ENCODE results near the gene SREK1. TPM values are rescaled to one million over a fixed set of nuclear protein-coding genes. Genes with fewer than 3 reads are reported as not detected.

The SREK1 gene
- total and polyA plus RNA-seq, 9 of the 15 experiments (the other 6 are each of a cell fraction or from before 2014, with no cell fraction given) = 40.8 to 128 (median 81.9) TPM

DNA sequence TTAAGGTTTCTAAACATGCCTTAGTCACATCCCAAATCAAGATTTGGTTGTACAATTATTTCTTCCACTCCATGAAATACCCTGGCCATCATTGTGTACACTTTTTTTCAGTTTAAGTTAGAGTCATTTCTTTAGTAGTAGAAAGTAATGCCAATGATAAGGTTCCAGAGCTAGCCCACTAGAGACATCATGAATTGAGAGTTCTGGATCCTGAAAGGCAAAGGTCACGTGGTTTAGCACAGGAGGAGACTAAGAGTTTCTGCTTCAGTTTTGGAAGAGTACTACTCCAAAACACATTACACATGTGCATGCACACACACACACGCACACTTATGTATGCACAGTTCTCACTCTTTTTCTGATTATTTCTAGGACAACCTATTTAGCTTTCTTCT, 4.8 kb upstream of the SREK1 start (continued):
- TF ChIP-seq, protein P1, sequence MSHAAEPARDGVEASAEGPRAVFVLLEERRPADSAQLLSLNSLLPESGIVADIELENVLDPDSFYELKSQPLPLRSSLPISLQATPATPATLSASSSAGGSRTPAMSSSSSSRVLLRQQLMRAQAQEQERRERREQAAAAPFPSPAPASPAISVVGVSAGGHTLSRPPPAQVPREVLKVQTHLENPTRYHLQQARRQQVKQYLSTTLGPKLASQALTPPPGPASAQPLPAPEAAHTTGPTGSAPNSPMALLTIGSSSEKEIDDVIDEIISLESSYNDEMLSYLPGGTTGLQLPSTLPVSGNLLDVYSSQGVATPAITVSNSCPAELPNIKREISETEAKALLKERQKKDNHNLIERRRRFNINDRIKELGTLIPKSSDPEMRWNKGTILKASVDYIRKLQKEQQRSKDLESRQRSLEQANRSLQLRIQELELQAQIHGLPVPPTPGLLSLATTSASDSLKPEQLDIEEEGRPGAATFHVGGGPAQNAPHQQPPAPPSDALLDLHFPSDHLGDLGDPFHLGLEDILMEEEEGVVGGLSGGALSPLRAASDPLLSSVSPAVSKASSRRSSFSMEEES (CRISPR knock-in tag; IDR thresholded peaks at IDR 0.05) = peak; percentile 38
- TF ChIP-seq PML (IDR thresholded peaks at IDR 0.05; ENCODE audit: low read length) (no peak), RBM39 (optimal IDR thresholded peaks at IDR 0.05; ENCODE audit: low read depth, low read length) (no peak), PHB2 (IDR thresholded peaks at IDR 0.05; ENCODE audit: low read depth) (no peak), RAD51 (IDR thresholded peaks at IDR 0.05; ENCODE audit: borderline replicate concordance, low read depth) (peak; percentile 79)

DNA sequence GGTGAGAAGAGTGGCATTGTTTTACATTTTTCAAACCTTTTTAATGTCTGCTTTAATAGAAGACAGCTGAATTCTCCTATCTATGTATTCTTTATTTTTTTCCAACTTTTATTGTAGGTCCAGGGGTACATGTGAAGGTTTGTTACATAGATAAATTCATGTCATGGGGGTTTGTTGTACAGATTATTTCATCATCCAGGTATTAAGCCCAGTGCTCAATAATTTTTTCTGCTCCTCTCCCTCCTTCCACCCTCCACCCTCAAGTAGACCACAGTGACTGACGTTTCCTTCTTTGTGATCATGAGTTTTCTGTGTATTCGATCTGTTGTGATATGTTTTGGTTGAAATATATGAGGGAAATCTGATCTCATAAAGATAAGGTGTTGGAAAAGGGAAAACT, 1.7 kb upstream of the SREK1 start:
- in situ Hi-C loops (cut with MboI) (no loop called here), intact Hi-C loops (cut with micrococcal nuclease) (loop anchor here (10.0 kb wide), 1 partner anchor 178 kb away; no protein-coding TSS in a partner anchor)
- 19% methylated on average over 2 of the region's 2 CpGs for WGBS (ENCODE audit: insufficient coverage, low coverage, missing lambda C conversion rate)
- ATAC-seq (no peak), FAIRE-seq (no peak), DNase-seq (ENCODE audit: extremely low read depth in 1 of 4, low spot score in 3 of 4) (peak in 1 of 4 experiments; percentile 14)
- peak overlapping the region; percentile 97 for H2AFZ ChIP-seq (ENCODE audit: low read depth, low read length)
- H3K4me1 ChIP-seq (replicated peaks in 1 of 2; ENCODE audit: control insufficient read depth in 2 of 2, insufficient read depth in 2 of 2, low read length in 2 of 2) = peaks cover 0 to 24% of the 10 kb centered on the region in 2 experiments; a peak in 4 of 5 replicates
- H3K4me2 ChIP-seq (ENCODE audit: insufficient read depth, low read length) = peak overlapping the region; percentile 82
- H3K27ac ChIP-seq (ENCODE audit: extremely low read depth, low read depth, low read length) = peak overlapping the region; percentile 96
- CTCF ChIA-PET (ENCODE audit: low intra/inter-chr PET ratio) = no interaction called here
- BruUV-seq (replicated peaks) = no TSS peak
- H3K27me3 ChIP-seq (ENCODE audit: control insufficient read depth in 2 of 2, insufficient read depth in 2 of 2, low read length in 2 of 2) = no peaks in the 10 kb centered on the region
- POLR2A ChIA-PET = interaction anchor here (0.7 kb wide), 1 partner anchor 230 kb away, joined by 3 read pairs; no protein-coding TSS in a partner anchor
- H4K20me1 ChIP-seq (replicated peaks; ENCODE audit: control insufficient read depth, insufficient read depth, low read length) = no peaks in the 10 kb centered on the region; the same call in 1 of the 2 replicates
- no peak overlapping the region for H3K4me3 ChIP-seq
- peak overlapping the region in 1 of 2 experiments; percentile 86; a peak in 2 of 4 replicates for H3K9ac ChIP-seq (ENCODE audit: insufficient read depth in 1 of 2, low read depth in 2 of 2, low read length in 2 of 2)
- H3K9me1 ChIP-seq (ENCODE audit: control insufficient read depth, insufficient read depth, low read length) = no peaks in the 10 kb centered on the region
- H3K9me3 ChIP-seq (replicated peaks; ENCODE audit: control insufficient read depth, insufficient read depth, low read depth, low read length) = no peaks in the 10 kb centered on the region
- peaks cover 33% of the 10 kb centered on the region for H3K79me2 ChIP-seq (ENCODE audit: control insufficient read depth, insufficient read depth, low read length)
- peaks cover 13% of the 10 kb centered on the region; the same call in 2 of the 3 replicates for H3K36me3 ChIP-seq (ENCODE audit: control insufficient read depth, insufficient read depth, low read length)
- TF ChIP-seq, protein P2, sequence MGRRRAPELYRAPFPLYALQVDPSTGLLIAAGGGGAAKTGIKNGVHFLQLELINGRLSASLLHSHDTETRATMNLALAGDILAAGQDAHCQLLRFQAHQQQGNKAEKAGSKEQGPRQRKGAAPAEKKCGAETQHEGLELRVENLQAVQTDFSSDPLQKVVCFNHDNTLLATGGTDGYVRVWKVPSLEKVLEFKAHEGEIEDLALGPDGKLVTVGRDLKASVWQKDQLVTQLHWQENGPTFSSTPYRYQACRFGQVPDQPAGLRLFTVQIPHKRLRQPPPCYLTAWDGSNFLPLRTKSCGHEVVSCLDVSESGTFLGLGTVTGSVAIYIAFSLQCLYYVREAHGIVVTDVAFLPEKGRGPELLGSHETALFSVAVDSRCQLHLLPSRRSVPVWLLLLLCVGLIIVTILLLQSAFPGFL (CRISPR knock-in tag; IDR thresholded peaks at IDR 0.05) = no peak
- TF ChIP-seq ZNF143 (CRISPR knock-in tag; IDR thresholded peaks at IDR 0.05) (no peak), NFIC (IDR thresholded peaks at IDR 0.05) (no peak), PTTG1 (tag; IDR thresholded peaks at IDR 0.05; ENCODE audit: low read depth) (no peak), ADNP (tag; IDR thresholded peaks at IDR 0.05) (no peak), TAF9B (IDR thresholded peaks at IDR 0.05; ENCODE audit: partially characterized antibody) (peak; percentile 13), CBX8 (IDR thresholded peaks at IDR 0.05; ENCODE audit: borderline replicate concordance, extremely low read depth, low read depth, low read length, poor library complexity, severe bottlenecking) (no peak), ARID1B (IDR thresholded peaks at IDR 0.05) (0 out of 2 replicates have a peak, but pooled peaks have one; percentile 7), TAF7 (tag; IDR thresholded peaks at IDR 0.05) (no peak), SMARCA4 (IDR thresholded peaks at IDR 0.05) (peak; percentile 33), KHSRP (IDR thresholded peaks at IDR 0.05) (no peak)
- TF ChIP-seq, protein P3, sequence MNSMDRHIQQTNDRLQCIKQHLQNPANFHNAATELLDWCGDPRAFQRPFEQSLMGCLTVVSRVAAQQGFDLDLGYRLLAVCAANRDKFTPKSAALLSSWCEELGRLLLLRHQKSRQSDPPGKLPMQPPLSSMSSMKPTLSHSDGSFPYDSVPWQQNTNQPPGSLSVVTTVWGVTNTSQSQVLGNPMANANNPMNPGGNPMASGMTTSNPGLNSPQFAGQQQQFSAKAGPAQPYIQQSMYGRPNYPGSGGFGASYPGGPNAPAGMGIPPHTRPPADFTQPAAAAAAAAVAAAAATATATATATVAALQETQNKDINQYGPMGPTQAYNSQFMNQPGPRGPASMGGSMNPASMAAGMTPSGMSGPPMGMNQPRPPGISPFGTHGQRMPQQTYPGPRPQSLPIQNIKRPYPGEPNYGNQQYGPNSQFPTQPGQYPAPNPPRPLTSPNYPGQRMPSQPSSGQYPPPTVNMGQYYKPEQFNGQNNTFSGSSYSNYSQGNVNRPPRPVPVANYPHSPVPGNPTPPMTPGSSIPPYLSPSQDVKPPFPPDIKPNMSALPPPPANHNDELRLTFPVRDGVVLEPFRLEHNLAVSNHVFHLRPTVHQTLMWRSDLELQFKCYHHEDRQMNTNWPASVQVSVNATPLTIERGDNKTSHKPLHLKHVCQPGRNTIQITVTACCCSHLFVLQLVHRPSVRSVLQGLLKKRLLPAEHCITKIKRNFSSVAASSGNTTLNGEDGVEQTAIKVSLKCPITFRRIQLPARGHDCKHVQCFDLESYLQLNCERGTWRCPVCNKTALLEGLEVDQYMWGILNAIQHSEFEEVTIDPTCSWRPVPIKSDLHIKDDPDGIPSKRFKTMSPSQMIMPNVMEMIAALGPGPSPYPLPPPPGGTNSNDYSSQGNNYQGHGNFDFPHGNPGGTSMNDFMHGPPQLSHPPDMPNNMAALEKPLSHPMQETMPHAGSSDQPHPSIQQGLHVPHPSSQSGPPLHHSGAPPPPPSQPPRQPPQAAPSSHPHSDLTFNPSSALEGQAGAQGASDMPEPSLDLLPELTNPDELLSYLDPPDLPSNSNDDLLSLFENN (IDR thresholded peaks at IDR 0.05; ENCODE audit: low read depth in 2 of 2, low read length in 2 of 2) = no peak
